CD4-positive, alpha-beta memory T cell (primary cell): ENCODE data around the gene ASH1L. TPM values are rescaled to one million over a fixed set of nuclear protein-coding genes. Genes with fewer than 3 reads are reported as not detected.

Experiments used
- CTCF ChIA-PET: fragments of 350-600 bp; sonication (Branson Sonifier 250); formaldehyde crosslinking; loops from one replicate; lab custom pipeline; 2021; ENCODE audit warnings: inconsistent platforms; ENCODE audit not compliant: partially characterized antibody; lab: Charles Lee
- POLR2A ChIA-PET: fragments of 350-600 bp; sonication (Branson Sonifier 250); formaldehyde crosslinking; loops from one replicate; lab custom pipeline; 2021; ENCODE audit not compliant: partially characterized antibody; lab: Charles Lee
- DNase-seq, 5 donors: peaks; one replicate each; pipeline versions ENCODE4 v3.0.0 to v3.0.0-alpha.2; 2020 to 2022; ENCODE audit warnings: mixed read lengths in 1 of 5
- H3K27ac ChIP-seq: one replicate; pipeline ENCODE4 v1.7.0; 2013; ENCODE audit warnings: low read depth, low read length
- H3K27me3 ChIP-seq: 2 replicates; pipeline ENCODE4 v1.7.0; 2013; ENCODE audit warnings: mild to moderate bottlenecking, low read length, moderate library complexity; ENCODE audit not compliant: insufficient read depth
- H3K36me3 ChIP-seq: 2 replicates; pipeline ENCODE4 v1.7.0; 2013; ENCODE audit warnings: mild to moderate bottlenecking, low read length, moderate library complexity; ENCODE audit not compliant: insufficient read depth
- H3K4me1 ChIP-seq: 2 replicates; pipeline ENCODE4 v1.7.0; 2013; ENCODE audit warnings: mild to moderate bottlenecking, low read length, moderate library complexity; ENCODE audit not compliant: insufficient read depth
- H3K4me3 ChIP-seq, 2 donors: one replicate each; pipeline ENCODE4 v1.7.0; 2013; ENCODE audit warnings: low read length in 2 of 2, mild to moderate bottlenecking in 1 of 2
- H3K9me3 ChIP-seq, 2 donors: one replicate each; pipeline ENCODE4 v1.7.0; 2013; ENCODE audit warnings: low read length in 2 of 2, control low read depth in 1 of 2; ENCODE audit not compliant: control insufficient read depth in 1 of 2
- H3K27ac Mint-ChIP-seq, 7 donors: one replicate each; pipeline ENCODE4 v1.8.0; 2020 to 2021; ENCODE audit warnings: mixed read lengths in 7 of 7, mild to moderate bottlenecking in 6 of 7, inconsistent platforms in 3 of 7, moderate library complexity in 3 of 7
- H3K27me3 Mint-ChIP-seq, 2 donors: one replicate each; pipeline ENCODE4 v1.8.0; 2020 to 2021; ENCODE audit warnings: mixed read lengths in 2 of 2
- H3K36me3 Mint-ChIP-seq, 2 donors: one replicate each; pipeline ENCODE4 v1.8.0; 2020 to 2021; ENCODE audit warnings: mixed read lengths in 2 of 2, inconsistent platforms in 1 of 2, mild to moderate bottlenecking in 1 of 2
- H3K4me1 Mint-ChIP-seq, 4 donors: one replicate each; pipeline ENCODE4 v1.8.0; 2020 to 2021; ENCODE audit warnings: mixed read lengths in 4 of 4, mild to moderate bottlenecking in 1 of 4
- H3K4me3 Mint-ChIP-seq, 8 donors: one replicate each; pipeline ENCODE4 v1.8.0; 2020 to 2021; ENCODE audit warnings: mixed read lengths in 8 of 8, mild to moderate bottlenecking in 7 of 8, moderate library complexity in 6 of 8, inconsistent platforms in 3 of 8
- H3K9me3 Mint-ChIP-seq, 8 donors: one replicate each; pipeline ENCODE4 v1.8.0; 2020 to 2021; ENCODE audit warnings: mixed read lengths in 8 of 8, mild to moderate bottlenecking in 5 of 8, inconsistent platforms in 3 of 8, moderate library complexity in 1 of 8
- intact Hi-C: fragments of 100-400 bp; cut with micrococcal nuclease; formaldehyde crosslinking; loops from one replicate; pipeline ENCODE4 v1.15.1; 2023
- polyA plus RNA-seq, 2 donors: library from polyadenylated mRNA; unstranded; fragments of 300-500 nt; fragmentation: Illumina TruSeq; gene quantifications; one replicate each; pipeline ENCODE4 v1.2.3, GENCODE V29; 2021
- total RNA-seq, 2 experiments: library from RNA; stranded (reverse); gene quantifications; one replicate each; pipeline ENCODE4 v1.2.3, GENCODE V29; 2021

Gene ASH1L
- total and polyA plus RNA-seq, 4 experiments from 2014 or later, result 7.6 to 107 (median 70.4) TPM

- Mint-ChIP-seq H3K4me3 (no peak overlapping the region), H3K36me3 (peaks cover 9 to 17% of the 10 kb centered on the region in 2 donors), H3K27ac (peak overlapping the region in 3 of 7 donors; percentile 22 to 30 (median 25)), H3K9me3 (no peaks in the 10 kb centered on the region), H3K4me1 (peaks cover 7 to 23% (median 15%) of the 10 kb centered on the region in 4 donors), H3K27me3 (no peaks in the 10 kb centered on the region)
- ChIA-PET POLR2A (interaction anchor here (1.6 kb wide), 1 partner anchor 10 kb away, joined by 3 read pairs; no protein-coding TSS in a partner anchor), CTCF (interaction anchor here (0.5 to 10.1 kb wide), 2 partner anchors 76 to 465 kb away, joined by 3 to 143 read pairs; no protein-coding TSS in a partner anchor)
- Histone ChIP-seq H3K4me3 (no peak overlapping the region), H3K9me3 (no peaks in the 10 kb centered on the region), H3K36me3 (peaks cover 13% of the 10 kb centered on the region), H3K4me1 (peaks cover 17% of the 10 kb centered on the region), H3K27ac (no peak overlapping the region), H3K27me3 (no peaks in the 10 kb centered on the region)
- DNase-seq, result no peak
- intact Hi-C loops, result loop anchor here (10.0 kb wide), 1 partner anchor 152 kb away; the partner anchor contains the start of genes KRTCAP2 and TRIM46
These were observed 236.0 kb downstream of the ASH1L start for GRCh38 chr1:155326631-155327037.

- Histone ChIP-seq H3K4me3 (no peak overlapping the region), H3K4me1 (peaks cover 23% of the 10 kb centered on the region), H3K36me3 (peaks cover 13% of the 10 kb centered on the region), H3K9me3 (no peaks in the 10 kb centered on the region), H3K27me3 (no peaks in the 10 kb centered on the region), H3K27ac (no peak overlapping the region)
- POLR2A ChIA-PET, result no interaction called here
- Mint-ChIP-seq H3K4me1 (peaks cover 11 to 28% (median 18%) of the 10 kb centered on the region in 4 donors), H3K27me3 (no peaks in the 10 kb centered on the region), H3K36me3 (peaks cover 7 to 13% of the 10 kb centered on the region in 2 donors), H3K9me3 (no peaks in the 10 kb centered on the region), H3K27ac (peak overlapping the region; percentile 22 to 89 (median 84)), H3K4me3 (peak overlapping the region; percentile 43 to 78 (median 68))
- intact Hi-C loops, result loop anchor here (10.0 kb wide), 1 partner anchor 151 kb away; the partner anchor contains the start of genes KRTCAP2 and TRIM46
- DNase-seq, result no peak
- CTCF ChIA-PET, result interaction anchor here (10.1 kb wide), 1 partner anchor 76 kb away, joined by 143 read pairs; no protein-coding TSS in a partner anchor
These were observed 236.5 kb downstream of the ASH1L start for GRCh38 chr1:155326020-155326526.

- Mint-ChIP-seq H3K9me3 (no peaks in the 10 kb centered on the region), H3K4me3 (peak overlapping the region; percentile 51 to 78 (median 72)), H3K27ac (peak overlapping the region; percentile 22 to 89 (median 84)), H3K4me1 (peaks cover 8 to 33% (median 22%) of the 10 kb centered on the region in 4 donors), H3K27me3 (no peaks in the 10 kb centered on the region), H3K36me3 (peaks cover 2 to 8% of the 10 kb centered on the region in 2 donors)
- Histone ChIP-seq H3K27ac (peak overlapping the region; percentile 96), H3K36me3 (peaks cover 8% of the 10 kb centered on the region), H3K9me3 (no peaks in the 10 kb centered on the region), H3K4me1 (peaks cover 28% of the 10 kb centered on the region), H3K27me3 (no peaks in the 10 kb centered on the region), H3K4me3 (no peak overlapping the region)
- CTCF ChIA-PET, result interaction anchor here (10.1 kb wide), 1 partner anchor 75 kb away, joined by 143 read pairs; no protein-coding TSS in a partner anchor
- POLR2A ChIA-PET, result no interaction called here
- intact Hi-C loops, result loop anchor here (10.0 kb wide), 1 partner anchor 151 kb away; the partner anchor contains the start of genes KRTCAP2 and TRIM46
- DNase-seq, result no peak
These were observed 237.1 kb downstream of the ASH1L start for GRCh38 chr1:155325603-155325893.

GRCh38 chr1:155324717-155325602, 237.6 kb downstream of the ASH1L start:
- Mint-ChIP-seq H3K27me3 (no peaks in the 10 kb centered on the region), H3K9me3 (no peaks in the 10 kb centered on the region), H3K36me3 (peaks cover 0 to 4% of the 10 kb centered on the region in 2 donors), H3K27ac (peak overlapping the region; percentile 29 to 90 (median 81)), H3K4me1 (peaks cover 11 to 39% (median 28%) of the 10 kb centered on the region in 4 donors), H3K4me3 (peak overlapping the region; percentile 70 to 91 (median 88))
- H3K27ac ChIP-seq, result peak overlapping the region; percentile 96
- H3K36me3 ChIP-seq, result peaks cover 2% of the 10 kb centered on the region
- H3K9me3 ChIP-seq, result no peaks in the 10 kb centered on the region
- H3K27me3 ChIP-seq, result no peaks in the 10 kb centered on the region
- CTCF ChIA-PET, result interaction anchor here (1.1 to 10.1 kb wide), 5 partner anchors 17 to 75 kb away, joined by 5 to 143 read pairs (median 19); partner anchors contain the start of genes CLK2, FDPS and HCN3
- intact Hi-C loops, result loop anchor here (1.0 to 10.0 kb wide), 3 partner anchors 150 to 388 kb away; partner anchors contain the start of genes ASH1L, KRTCAP2, PMVK and TRIM46
- peak overlapping the region; percentile 91 to 96 for H3K4me3 ChIP-seq
- POLR2A ChIA-PET, result interaction anchor here (0.6 to 3.7 kb wide), 16 partner anchors 9 to 535 kb away, joined by 3 to 39 read pairs (median 7); partner anchors contain the start of genes ASH1L, CLK2, FDPS and SCAMP3
- peaks cover 31% of the 10 kb centered on the region for H3K4me1 ChIP-seq
- DNase-seq, result peak in 1 of 5 donors; percentile 51

- POLR2A ChIA-PET, result interaction anchor here (0.8 to 3.7 kb wide), 25 partner anchors 8 to 959 kb away, joined by 3 to 39 read pairs (median 4); partner anchors contain the start of genes ASH1L, CLK2, ENTREP3 and FDPS
- Mint-ChIP-seq H3K9me3 (no peaks in the 10 kb centered on the region), H3K27me3 (no peaks in the 10 kb centered on the region), H3K4me1 (peaks cover 12 to 44% (median 29%) of the 10 kb centered on the region in 4 donors), H3K4me3 (peak overlapping the region; percentile 70 to 91 (median 88)), H3K27ac (peak overlapping the region; percentile 82 to 93 (median 90)), H3K36me3 (peaks cover 1 to 4% of the 10 kb centered on the region in 2 donors)
- Histone ChIP-seq H3K27me3 (no peaks in the 10 kb centered on the region), H3K27ac (peak overlapping the region; percentile 96), H3K9me3 (no peaks in the 10 kb centered on the region), H3K36me3 (no peaks in the 10 kb centered on the region), H3K4me3 (peak overlapping the region; percentile 91 to 96), H3K4me1 (peaks cover 31% of the 10 kb centered on the region)
- intact Hi-C loops, result loop anchor here (1.0 to 10.0 kb wide), 3 partner anchors 149 to 387 kb away; partner anchors contain the start of genes ASH1L, KRTCAP2, PMVK and TRIM46
- peak; percentile 83 to 93 (median 85) for DNase-seq
- CTCF ChIA-PET, result interaction anchor here (0.6 to 10.1 kb wide), 24 partner anchors 10 to 1403 kb away, joined by 3 to 143 read pairs (median 4); partner anchors contain the start of genes CLK2, ENTREP3, FDPS and HCN3
These were observed 238.4 kb downstream of the ASH1L start for GRCh38 chr1:155324037-155324716.

GRCh38 chr1:155323729-155324036, 238.9 kb downstream of the ASH1L start:
- Mint-ChIP-seq H3K4me3 (peak overlapping the region; percentile 70 to 91 (median 88)), H3K27ac (peak overlapping the region; percentile 69 to 93 (median 83)), H3K27me3 (no peaks in the 10 kb centered on the region), H3K4me1 (peaks cover 15 to 49% (median 29%) of the 10 kb centered on the region in 4 donors), H3K36me3 (peaks cover 3 to 5% of the 10 kb centered on the region in 2 donors), H3K9me3 (no peaks in the 10 kb centered on the region)
- H3K9me3 ChIP-seq, result no peaks in the 10 kb centered on the region
- CTCF ChIA-PET, result interaction anchor here (0.6 to 10.1 kb wide), 24 partner anchors 11 to 1402 kb away, joined by 3 to 143 read pairs (median 4); partner anchors contain the start of genes CLK2, ENTREP3, FDPS and HCN3
- DNase-seq, result peak; percentile 73 to 84 (median 77)
- H3K4me3 ChIP-seq, result peak overlapping the region; percentile 91 to 96
- peaks cover 31% of the 10 kb centered on the region for H3K4me1 ChIP-seq
- H3K36me3 ChIP-seq, result no peaks in the 10 kb centered on the region
- no peaks in the 10 kb centered on the region for H3K27me3 ChIP-seq
- H3K27ac ChIP-seq, result peak overlapping the region; percentile 96
- intact Hi-C loops, result loop anchor here (1.0 to 10.0 kb wide), 8 partner anchors 15 to 386 kb away; partner anchors contain the start of genes ASH1L, CLK2, FDPS and HCN3
- POLR2A ChIA-PET, result interaction anchor here (0.9 to 3.7 kb wide), 23 partner anchors 9 to 959 kb away, joined by 3 to 39 read pairs (median 7); partner anchors contain the start of genes ASH1L, CLK2, ENTREP3 and FDPS
